Activated naive CD4-positive, alpha-beta T cell treated with anti-CD3 and anti-CD28 coated beads for 36 hours (primary cell): ENCODE measurements around the gene KIAA1191. TPM values are rescaled to one million over a fixed set of nuclear protein-coding genes. Genes with fewer than 3 reads are reported as not detected.
"Not testable (repeated sequence)": the region's sequence is repeated elsewhere in the genome, so short reads cannot be mapped to it uniquely, and the experiment has no call there.

Experiments used
- CTCF ChIA-PET: fragments of 350-600 bp; sonication (Branson Sonifier 250); formaldehyde crosslinking; loops from one replicate; lab custom pipeline; 2021; ENCODE audit warnings: antibody characterized with exemption; lab: Charles Lee
- DNase-seq: peaks from one replicate; pipeline ENCODE4 v3.0.0-alpha.2; 2020
- H3K27ac Mint-ChIP-seq: one replicate; pipeline ENCODE4 v1.8.0; 2021; ENCODE audit warnings: mild to moderate bottlenecking, mixed read lengths
- H3K27me3 Mint-ChIP-seq: one replicate; pipeline ENCODE4 v1.8.0; 2021; ENCODE audit warnings: low read depth, mixed read lengths
- H3K36me3 Mint-ChIP-seq: one replicate; pipeline ENCODE4 v1.8.0; 2021; ENCODE audit warnings: low read depth, mixed read lengths
- H3K4me1 Mint-ChIP-seq: one replicate; pipeline ENCODE4 v1.8.0; 2021; ENCODE audit warnings: low read depth, mixed read lengths
- H3K4me3 Mint-ChIP-seq: one replicate; pipeline ENCODE4 v1.8.0; 2021; ENCODE audit warnings: mild to moderate bottlenecking, moderate library complexity, mixed read lengths
- H3K9me3 Mint-ChIP-seq: one replicate; pipeline ENCODE4 v1.8.0; 2021; ENCODE audit warnings: mixed read lengths
- intact Hi-C: fragments of 100-400 bp; cut with micrococcal nuclease; formaldehyde crosslinking; loops from one replicate; pipeline ENCODE4 v1.15.1; 2023
- microRNA-seq: library from miRNA; unstranded; fragments of <30 nt; microRNA quantifications from one replicate; pipeline ENCODE4 v1.2.0, GENCODE V29; 2022; ENCODE audit warnings: borderline microRNAs expressed, borderline replicate concordance
- total RNA-seq, 2 experiments: library from RNA; stranded (reverse); gene quantifications; one replicate each; pipeline ENCODE4 v1.2.3, GENCODE V29; 2021

KIAA1191 gene
- total RNA-seq, 2 experiments from 2014 or later = 33.5 to 33.7 TPM

- peaks cover 13% of the 10 kb centered on the region for H3K36me3 Mint-ChIP-seq
- no peak for DNase-seq
- no peaks in the 10 kb centered on the region for H3K4me1 Mint-ChIP-seq
- H3K9me3 Mint-ChIP-seq = no peaks in the 10 kb centered on the region
- H3K4me3 Mint-ChIP-seq = no peak overlapping the region
- H3K27me3 Mint-ChIP-seq = no peaks in the 10 kb centered on the region
- intact Hi-C loops = no loop called here
- CTCF ChIA-PET = no interaction called here
- H3K27ac Mint-ChIP-seq = no peak overlapping the region
Observed at GRCh38 chr5:176317534-176318374, 43.8 kb downstream of the KIAA1191 start.

- H3K27ac Mint-ChIP-seq, DNase-seq, H3K27me3 Mint-ChIP-seq, CTCF ChIA-PET, H3K4me1 Mint-ChIP-seq, H3K4me3 Mint-ChIP-seq, intact Hi-C loops, H3K9me3 Mint-ChIP-seq: not testable (repeated sequence)
- peaks cover 32% of the 10 kb centered on the region for H3K36me3 Mint-ChIP-seq
Observed at GRCh38 chr5:176305356-176305755, 56.2 kb downstream of the KIAA1191 start.

Small RNAs within 50 kb of the gene (microRNA-seq; reads per million reads assigned to microRNA genes)
- 4.9 reads per million for gene MIR1271

Other genes with a start within 250 kb of the KIAA1191 start
- gene SIMC1, start 123.3 kb downstream of the KIAA1191 start, total RNA-seq = 10 to 100 TPM; 28.4 to 30.3 TPM
- 1 to 10 TPM; 3.9 to 5.1 TPM for gene ARL10, start 3.7 kb upstream of the KIAA1191 start, total RNA-seq
- gene NOP16, start 26.8 kb upstream of the KIAA1191 start, total RNA-seq = 10 to 100 TPM; 42.1 to 43.1 TPM
- gene HIGD2A, start 27.0 kb upstream of the KIAA1191 start, total RNA-seq = 100 to 1,000 TPM; 154 to 155 TPM
- 10 to 100 TPM; 51.1 to 53.9 TPM for gene CLTB, start 54.8 kb upstream of the KIAA1191 start, total RNA-seq
- 10 to 100 TPM; 30.0 to 32.8 TPM for gene FAF2, start 86.6 kb upstream of the KIAA1191 start, total RNA-seq
- gene RNF44, start 175.6 kb upstream of the KIAA1191 start, total RNA-seq = 10 to 100 TPM; 83.3 to 88.3 TPM
- gene CDHR2, start 187.6 kb upstream of the KIAA1191 start, total RNA-seq = under 1 TPM; 0.19 to 0.35 TPM
- 1 to 10 TPM; 1.4 to 1.5 TPM for gene GPRIN1, start 248.4 kb upstream of the KIAA1191 start, total RNA-seq